K562 (cell line): Measurements from ENCODE around the gene GTF2H4. TPM values are rescaled to one million over a fixed set of nuclear protein-coding genes. Genes with fewer than 3 reads are reported as not detected.

Experiments
- CEBPZ ChIP-seq: fragments of 150-350 bp; IDR thresholded peaks from 2 replicates; pipeline ENCODE4 v1.6.1; 2014; ENCODE audit warnings: low read depth, mild to moderate bottlenecking, low read length, borderline replicate concordance
- CTBP1 ChIP-seq: fragments of 450-650 bp; IDR thresholded peaks from 2 replicates; pipeline ENCODE4 v1.6.1; 2016; ENCODE audit warnings: borderline replicate concordance
- CXXC5 ChIP-seq: fragments of 250-450 bp; sonication (Bioruptor Pico); IDR thresholded peaks from 2 replicates; pipeline ENCODE4 v1.8.0; 2022; ENCODE audit warnings: inconsistent platforms, mild to moderate bottlenecking, moderate library complexity
- DACH1 ChIP-seq: fragments of 450-650 bp; IDR thresholded peaks from 2 replicates; pipeline ENCODE4 v1.6.1; 2018; ENCODE audit not compliant: partially characterized antibody
- DPF2 ChIP-seq: fragments of 450-650 bp; IDR thresholded peaks from 2 replicates; pipeline ENCODE4 v1.6.1; 2016
- GABPB1 ChIP-seq: sonication (generic); formaldehyde crosslinking; IDR thresholded peaks from 2 replicates; pipeline ENCODE4 v1.8.0; 2022; ENCODE audit warnings: mild to moderate bottlenecking, missing genetic modification reagents
- JUN ChIP-seq, 2 experiments: sonication (generic) in 1 of 2; formaldehyde crosslinking in 1 of 2; IDR thresholded peaks; 2 replicates each; pipeline versions ENCODE4 v1.6.1 to v1.8.0; 2012 to 2022; ENCODE audit warnings: borderline replicate concordance in 2 of 2, mild to moderate bottlenecking in 2 of 2, improper control_type of control experiment in 1 of 2, low read depth in 1 of 2, low read length in 1 of 2, missing genetic modification reagents in 1 of 2
- KDM1A ChIP-seq, 2 experiments: fragments of 450-650 bp; IDR thresholded peaks; 2 replicates each; pipeline ENCODE4 v1.6.1; 2016; ENCODE audit warnings: mild to moderate bottlenecking in 2 of 2
- MAZ ChIP-seq, 2 experiments: fragments of 450-650 bp in 1 of 2; sonication (generic) in 1 of 2; formaldehyde crosslinking; IDR thresholded peaks in 1 of 2; conservative IDR thresholded peaks in 1 of 2; 2 replicates each; pipeline versions ENCODE4 v1.4.0 to v1.5.0; 2020; ENCODE audit warnings: mild to moderate bottlenecking in 1 of 2, missing genetic modification reagents in 1 of 2
- MECOM ChIP-seq: fragments of 250-450 bp; sonication (Bioruptor Pico); IDR thresholded peaks from 2 replicates; pipeline ENCODE4 v1.8.0; 2022; ENCODE audit warnings: inconsistent platforms
- NFE2 ChIP-seq: IDR thresholded peaks from 2 replicates; pipeline ENCODE4 v1.6.1; 2014; ENCODE audit warnings: antibody characterized with exemption, low read depth
- POLR2AphosphoS2 ChIP-seq: IDR thresholded peaks from 2 replicates; pipeline ENCODE4 v1.6.1; 2012; ENCODE audit warnings: low read length, improper control_type of control experiment
- RNF2 ChIP-seq: sonication (generic); IDR thresholded peaks from 2 replicates; pipeline ENCODE4 v1.6.1; 2016
- TEAD1 ChIP-seq, 2 experiments: fragments of 450-650 bp in 1 of 2; sonication (generic) in 1 of 2; formaldehyde crosslinking; IDR thresholded peaks; 2 replicates each; pipeline versions ENCODE4 v1.4.0 to v1.8.0; 2020 to 2022; ENCODE audit warnings: mild to moderate bottlenecking in 2 of 2, missing genetic modification reagents in 1 of 2
- THRB ChIP-seq: fragments of 450-650 bp; formaldehyde crosslinking; conservative IDR thresholded peaks from 2 replicates; pipeline ENCODE4 v1.4.0; 2022; ENCODE audit warnings: mild to moderate bottlenecking, missing genetic modification characterization
- ZBTB2 ChIP-seq: fragments of 450-650 bp; IDR thresholded peaks from 2 replicates; pipeline ENCODE4 v1.6.1; 2016; ENCODE audit warnings: antibody characterized with exemption
- ZNF133 ChIP-seq: fragments of 250-450 bp; sonication (Bioruptor Pico); IDR thresholded peaks from 2 replicates; pipeline ENCODE4 v1.4.0; 2020; ENCODE audit warnings: mild to moderate bottlenecking
- ZNF134 ChIP-seq: fragments of 250-450 bp; sonication (Bioruptor Pico); conservative IDR thresholded peaks from 2 replicates; pipeline ENCODE4 v1.4.0; 2020
- polyA plus RNA-seq, 8 experiments: library from polyadenylated mRNA; depleted of rRNA in 4 of 8; stranded (reverse) in 5 of 8; unstranded in 3 of 8; fragments of >200 nt; fragmentation: Nextera tagmentation in 2 of 8; fragmentation: Illumina TruSeq in 1 of 8; extraction: Ambion mirVana in 2 of 8; extraction: Trizol in 1 of 8; gene quantifications; 2 replicates each; pipeline versions ENCODE4 v1.2.1 to v1.2.3, GENCODE V29; 2011 to 2014; ENCODE audit warnings: inconsistent platforms in 1 of 8, missing spikeins in 1 of 8
- total RNA-seq, 7 experiments: library from RNA; depleted of rRNA in 6 of 7; stranded (reverse); fragments of >200 nt in 6 of 7; fragmentation: Illumina TruSeq in 2 of 7; extraction: Trizol in 2 of 7; gene quantifications; 2 replicates each; pipeline versions ENCODE4 v1.2.1 to v1.2.3, GENCODE V29; 2011 to 2021; ENCODE audit warnings: low replicate concordance in 1 of 7
- TF ChIP-seq, protein P1 (sequence below): fragments of 450-650 bp; IDR thresholded peaks from 2 replicates; pipeline ENCODE4 v1.6.1; 2014; ENCODE audit warnings: low read depth, mild to moderate bottlenecking, moderate library complexity, borderline replicate concordance

GTF2H4 gene
- total and polyA plus RNA-seq, 9 of the 15 experiments (the other 6 are each of a cell fraction or from before 2014, with no cell fraction given), result 3.6 to 86.1 (median 39.6) TPM

- TF ChIP-seq CTBP1 (peak; percentile 56; the same call in 1 of the 2 replicates), CXXC5 (CRISPR knock-in tag) (0 out of 2 replicates have a peak, but pooled peaks have one; percentile 9), NFE2 (0 out of 2 replicates have a peak, but pooled peaks have one; percentile 5), JUN (IDR thresholded peaks at IDR 0.05; ENCODE audit: borderline replicate concordance, low read depth, low read length) (peak; percentile 86), JUN (CRISPR knock-in tag; IDR thresholded peaks at IDR 0.05; ENCODE audit: borderline replicate concordance) (no peak), ZNF133 (peak; percentile 76; the same call in 1 of the 2 replicates), KDM1A (IDR thresholded peaks at IDR 0.05) (no peak), TEAD1 (CRISPR knock-in tag; IDR thresholded peaks at IDR 0.05) (0 out of 4 replicates have a peak, but pooled peaks of 1 of the 2 experiments have one; percentile 7), RNF2 (no peak), GABPB1 (CRISPR knock-in tag) (no peak), THRB (CRISPR knock-in tag) (no peak), DPF2 (0 out of 2 replicates have a peak, but pooled peaks have one; percentile 68), MECOM (CRISPR knock-in tag) (no peak), CEBPZ (no peak), DACH1 (peak; percentile 44), ZBTB2 (no peak), ZNF134 (CRISPR knock-in tag) (no peak), POLR2AphosphoS2 (no peak), MAZ (CRISPR knock-in tag; conservative IDR thresholded peaks at IDR 0.05 in 1 of 2, IDR thresholded peaks at IDR 0.05 in 1 of 2) (0 out of 4 replicates have a peak, but pooled peaks of 1 of the 2 experiments have one; percentile 24)
- TF ChIP-seq, protein P1, sequence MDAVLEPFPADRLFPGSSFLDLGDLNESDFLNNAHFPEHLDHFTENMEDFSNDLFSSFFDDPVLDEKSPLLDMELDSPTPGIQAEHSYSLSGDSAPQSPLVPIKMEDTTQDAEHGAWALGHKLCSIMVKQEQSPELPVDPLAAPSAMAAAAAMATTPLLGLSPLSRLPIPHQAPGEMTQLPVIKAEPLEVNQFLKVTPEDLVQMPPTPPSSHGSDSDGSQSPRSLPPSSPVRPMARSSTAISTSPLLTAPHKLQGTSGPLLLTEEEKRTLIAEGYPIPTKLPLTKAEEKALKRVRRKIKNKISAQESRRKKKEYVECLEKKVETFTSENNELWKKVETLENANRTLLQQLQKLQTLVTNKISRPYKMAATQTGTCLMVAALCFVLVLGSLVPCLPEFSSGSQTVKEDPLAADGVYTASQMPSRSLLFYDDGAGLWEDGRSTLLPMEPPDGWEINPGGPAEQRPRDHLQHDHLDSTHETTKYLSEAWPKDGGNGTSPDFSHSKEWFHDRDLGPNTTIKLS, result no peak
Observed at GRCh38 chr6:30885999-30886896, 21.8 kb upstream of the GTF2H4 start (continued).
